Measurements from ENCODE around the gene GLO1.

The GLO1 gene

DNA sequence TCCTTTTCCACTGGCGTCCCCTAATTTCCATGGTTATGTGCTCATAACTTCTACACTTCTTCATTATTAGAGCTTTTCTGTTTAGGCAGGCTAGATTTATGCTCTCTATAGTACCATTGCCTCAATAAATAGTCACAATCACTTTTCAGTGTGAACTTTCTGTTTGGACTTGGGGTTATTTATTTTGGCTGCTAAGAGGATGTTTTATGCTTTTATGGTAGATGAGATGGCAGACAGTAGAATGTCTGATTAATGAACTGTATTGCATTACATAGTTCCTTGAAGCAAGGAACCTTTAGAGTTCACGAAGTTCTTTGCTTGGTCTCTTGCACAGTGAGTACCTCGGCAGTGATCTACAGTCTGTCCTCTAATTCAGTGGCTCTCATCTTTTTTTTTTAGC, 19.1 kb upstream of the GLO1 start:
- DNase-seq (ENCODE audit: extremely low read depth, low read depth) = no peak
- TF ChIP-seq, protein P1, sequence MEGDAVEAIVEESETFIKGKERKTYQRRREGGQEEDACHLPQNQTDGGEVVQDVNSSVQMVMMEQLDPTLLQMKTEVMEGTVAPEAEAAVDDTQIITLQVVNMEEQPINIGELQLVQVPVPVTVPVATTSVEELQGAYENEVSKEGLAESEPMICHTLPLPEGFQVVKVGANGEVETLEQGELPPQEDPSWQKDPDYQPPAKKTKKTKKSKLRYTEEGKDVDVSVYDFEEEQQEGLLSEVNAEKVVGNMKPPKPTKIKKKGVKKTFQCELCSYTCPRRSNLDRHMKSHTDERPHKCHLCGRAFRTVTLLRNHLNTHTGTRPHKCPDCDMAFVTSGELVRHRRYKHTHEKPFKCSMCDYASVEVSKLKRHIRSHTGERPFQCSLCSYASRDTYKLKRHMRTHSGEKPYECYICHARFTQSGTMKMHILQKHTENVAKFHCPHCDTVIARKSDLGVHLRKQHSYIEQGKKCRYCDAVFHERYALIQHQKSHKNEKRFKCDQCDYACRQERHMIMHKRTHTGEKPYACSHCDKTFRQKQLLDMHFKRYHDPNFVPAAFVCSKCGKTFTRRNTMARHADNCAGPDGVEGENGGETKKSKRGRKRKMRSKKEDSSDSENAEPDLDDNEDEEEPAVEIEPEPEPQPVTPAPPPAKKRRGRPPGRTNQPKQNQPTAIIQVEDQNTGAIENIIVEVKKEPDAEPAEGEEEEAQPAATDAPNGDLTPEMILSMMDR (IDR thresholded peaks at IDR 0.05; ENCODE audit: low read depth, low read length, missing control alignments) = no peak
- no peak overlapping the region for H3K4me3 ChIP-seq (replicated peaks; ENCODE audit: low read depth, low read length)

DNA sequence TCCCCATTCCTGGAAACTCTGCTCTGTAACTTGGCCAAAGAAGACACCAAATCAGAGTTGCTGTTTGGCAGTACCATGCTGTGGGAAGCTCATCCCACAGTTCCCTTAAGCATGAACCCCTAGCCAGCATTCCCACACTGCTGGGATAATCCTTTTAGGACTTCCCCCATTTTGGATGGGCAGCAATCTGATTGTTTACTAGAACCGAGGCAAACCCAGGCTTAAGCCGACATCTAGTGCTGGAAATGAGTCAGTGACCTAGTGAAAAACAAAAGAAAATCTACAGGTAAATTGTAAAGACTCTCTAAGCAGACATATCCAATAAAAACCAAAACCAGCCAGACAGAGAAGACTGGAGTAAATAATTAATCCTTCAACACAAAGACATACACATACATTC, 17.4 kb upstream of the GLO1 start:
- no peak overlapping the region for H3K4me3 ChIP-seq (replicated peaks; ENCODE audit: low read depth, low read length)
- TF ChIP-seq, protein P1 (IDR thresholded peaks at IDR 0.05; ENCODE audit: low read depth, low read length, missing control alignments) = peak; percentile 3
- no peak for DNase-seq (ENCODE audit: extremely low read depth, low read depth)

DNA sequence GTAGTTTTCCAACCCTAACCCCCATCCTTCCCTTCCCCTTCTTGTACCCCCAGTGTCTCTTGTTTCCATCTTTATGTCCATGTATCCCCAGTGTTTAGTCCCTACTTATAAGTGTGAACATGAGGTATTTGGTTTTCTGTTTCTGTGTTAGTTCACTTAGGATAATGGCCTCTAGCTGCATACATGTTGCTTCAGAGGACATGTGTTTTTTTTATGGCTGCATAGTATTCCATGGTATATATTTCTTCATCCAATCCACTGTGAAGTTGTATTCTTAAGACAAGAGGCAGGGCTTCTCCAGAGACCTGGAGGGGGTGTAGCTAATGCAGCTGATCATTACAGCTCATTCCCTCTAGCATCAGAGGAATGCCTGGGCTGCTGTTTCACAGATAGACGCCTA, 16.4 kb upstream of the GLO1 start:
- DNase-seq (ENCODE audit: extremely low read depth, low read depth) = no peak
- no peak overlapping the region for H3K4me3 ChIP-seq (replicated peaks; ENCODE audit: low read depth, low read length)
- TF ChIP-seq, protein P1 (IDR thresholded peaks at IDR 0.05; ENCODE audit: low read depth, low read length, missing control alignments) = no peak

DNA sequence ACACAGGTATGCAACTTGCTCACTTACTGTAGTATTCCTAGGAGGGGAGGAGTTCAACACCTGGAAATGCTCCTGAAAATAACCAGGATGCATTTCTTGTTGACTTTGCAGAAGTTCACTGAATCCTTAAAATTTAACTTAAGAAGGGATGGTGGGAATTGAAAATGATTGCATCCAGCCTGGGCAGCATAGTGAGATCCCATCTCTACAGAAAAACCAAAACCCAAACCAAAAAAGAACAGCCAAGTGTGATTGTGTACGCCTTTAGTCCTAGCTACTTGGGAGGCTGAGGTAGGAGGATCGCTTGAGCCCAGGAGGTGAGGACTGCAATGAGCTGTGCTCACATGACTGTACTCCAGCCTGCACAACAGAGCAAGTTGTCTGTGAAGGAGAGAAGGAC, 13.9 kb upstream of the GLO1 start:
- no peak for DNase-seq (ENCODE audit: extremely low read depth, low read depth)
- TF ChIP-seq, protein P1 (IDR thresholded peaks at IDR 0.05; ENCODE audit: low read depth, low read length, missing control alignments) = no peak
- H3K4me3 ChIP-seq (replicated peaks; ENCODE audit: low read depth, low read length) = no peak overlapping the region

DNA sequence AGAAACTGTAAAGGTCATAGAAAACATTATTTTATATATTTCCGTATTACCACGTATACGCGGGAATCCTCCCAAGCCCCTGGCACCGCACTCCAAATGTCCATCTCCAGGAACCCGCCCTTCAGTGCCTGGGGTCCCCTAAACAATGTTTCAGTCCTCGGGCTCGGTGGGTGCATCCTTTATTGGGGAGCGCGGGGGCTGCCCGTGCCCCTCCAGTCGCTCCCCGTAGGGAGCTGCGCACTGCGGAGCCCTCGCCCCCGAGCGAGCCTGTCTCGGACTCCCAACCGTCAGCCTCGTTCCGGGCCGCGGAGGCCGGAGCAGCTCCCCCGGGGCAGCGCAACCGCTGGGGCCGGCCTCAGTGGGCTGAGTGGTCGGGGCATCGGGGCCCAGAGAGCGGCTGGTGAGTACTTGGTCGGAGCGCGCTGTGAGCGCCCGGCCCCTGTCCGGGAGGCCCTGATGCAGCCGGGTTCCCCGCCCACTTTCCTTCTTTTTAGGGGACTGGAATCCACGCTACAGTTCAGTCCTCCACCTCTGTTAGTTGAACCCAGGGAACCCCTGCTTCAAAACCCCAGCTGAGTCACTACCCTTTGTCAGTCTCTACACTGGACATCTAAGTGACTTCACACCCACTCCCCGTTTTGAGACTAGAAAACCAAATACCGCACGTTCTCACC, 12.2 kb upstream of the GLO1 start, which contains the start of gene DNAH8:
Gene DNAH8 (plus strand): TSS at position 296 of the 674 bp plus-strand sequence. CDS start 7,499 bp downstream, outside the sequence.
- TF ChIP-seq, protein P1 (IDR thresholded peaks at IDR 0.05; ENCODE audit: low read depth, low read length, missing control alignments) = no peak
- DNase-seq (ENCODE audit: extremely low read depth, low read depth) = no peak
- peak within 1 kb of the TSS; percentile 13; the same call in 1 of the 2 replicates for H3K4me3 ChIP-seq (replicated peaks; ENCODE audit: low read depth, low read length)

DNA sequence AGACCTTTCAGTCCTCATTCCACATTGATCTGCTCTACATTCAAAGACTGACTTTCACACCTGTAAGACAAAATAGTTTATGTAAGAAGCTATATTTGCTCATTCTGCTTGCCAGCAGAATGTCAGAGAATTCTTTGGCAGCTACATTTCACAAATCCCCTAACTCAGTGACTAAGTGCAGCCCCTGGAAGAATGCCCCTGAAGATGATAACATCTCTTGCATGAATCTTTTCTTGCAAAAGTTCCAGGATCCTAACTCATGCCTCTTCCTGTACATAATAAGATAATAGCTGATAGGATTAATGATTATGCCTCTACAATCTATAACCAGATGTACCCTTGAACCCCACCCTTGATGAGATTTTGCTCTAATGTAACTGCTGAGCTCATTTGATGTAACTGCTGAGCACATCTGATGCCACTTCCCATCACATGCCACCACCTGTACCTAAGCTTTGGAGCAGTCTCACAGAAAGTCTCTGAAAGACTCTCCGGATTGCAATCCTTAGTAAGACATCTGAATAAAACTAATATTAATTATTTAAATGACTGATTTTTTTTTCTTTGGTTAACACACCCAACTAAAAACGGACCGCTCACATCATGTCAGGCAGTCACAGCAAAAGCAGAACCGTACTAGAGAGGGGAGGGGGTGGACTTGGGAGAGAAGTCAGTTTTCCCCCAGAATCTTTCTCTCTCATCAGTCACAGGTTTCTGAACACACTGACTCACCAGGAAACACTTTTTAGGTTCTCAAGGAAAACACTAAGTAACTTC, 11.5 kb upstream of the GLO1 start:
- no peak overlapping the region for H3K4me3 ChIP-seq (replicated peaks; ENCODE audit: low read depth, low read length)
- no peak for DNase-seq (ENCODE audit: extremely low read depth, low read depth)
- TF ChIP-seq, protein P1 (IDR thresholded peaks at IDR 0.05; ENCODE audit: low read depth, low read length, missing control alignments) = no peak
